ENCODE data around the gene IDUA. TPM values are rescaled to one million over a fixed set of nuclear protein-coding genes. Genes with fewer than 3 reads are reported as not detected.
"Not testable (repeated sequence)": the region's sequence is repeated elsewhere in the genome, so short reads cannot be mapped to it uniquely, and the experiment has no call there.

Gene IDUA
- total RNA-seq, 2 donors from 2014 or later = 11.8 to 13.9 TPM

- no peak for ATAC-seq (replicated peaks in 1 of 2)
- Mint-ChIP-seq H3K9me3 (no peaks in the 10 kb centered on the region), H3K4me1 (ENCODE audit: low read depth) (peaks cover 5% of the 10 kb centered on the region), H3K27me3 (ENCODE audit: low read depth) (peaks cover under 1% of the 10 kb centered on the region), H3K4me3 (no peak overlapping the region), H3K27ac (no peak overlapping the region), H3K36me3 (ENCODE audit: insufficient read depth in 2 of 2) (no peaks in the 10 kb centered on the region)
- no peak for DNase-seq
These were observed 4.8 kb downstream of the IDUA start for GRCh38 chr4:991451-992296.

- Mint-ChIP-seq H3K4me1 (ENCODE audit: low read depth) (peaks cover 2% of the 10 kb centered on the region), H3K4me3 (no peak overlapping the region), H3K36me3 (ENCODE audit: insufficient read depth in 2 of 2) (no peaks in the 10 kb centered on the region), H3K9me3 (no peaks in the 10 kb centered on the region), H3K27me3 (ENCODE audit: low read depth) (peaks cover 5% of the 10 kb centered on the region), H3K27ac (no peak overlapping the region)
- ATAC-seq (replicated peaks in 1 of 2) (no peak), DNase-seq (no peak)
These were observed 5.7 kb downstream of the IDUA start for GRCh38 chr4:992297-993110.

- ATAC-seq (replicated peaks in 1 of 2) (no peak), DNase-seq (no peak)
- H3K27me3 Mint-ChIP-seq (ENCODE audit: low read depth) = peaks cover 12% of the 10 kb centered on the region
- no peak within 1 kb of the TSS for H3K4me3 Mint-ChIP-seq
- H3K4me1 Mint-ChIP-seq (ENCODE audit: low read depth) = no peaks in the 10 kb centered on the region
- H3K27ac Mint-ChIP-seq = no peak within 1 kb of the TSS
- H3K36me3 Mint-ChIP-seq (ENCODE audit: insufficient read depth in 2 of 2) = no peaks in the 10 kb centered on the region
- no peaks in the 10 kb centered on the region for H3K9me3 Mint-ChIP-seq
These were observed 6.5 kb downstream of the IDUA start, which contains the start of gene SLC26A1 for GRCh38 chr4:993111-994029. SLC26A1 (minus strand) TSS chr4:993404; CDS start chr4:991703, 1,701 bp downstream.

- Mint-ChIP-seq H3K27ac (no peak overlapping the region), H3K36me3 (ENCODE audit: insufficient read depth in 2 of 2) (no peaks in the 10 kb centered on the region), H3K4me3 (no peak overlapping the region), H3K9me3 (no peaks in the 10 kb centered on the region), H3K4me1 (ENCODE audit: low read depth) (no peaks in the 10 kb centered on the region), H3K27me3 (ENCODE audit: low read depth) (peaks cover 24% of the 10 kb centered on the region)
- ATAC-seq (replicated peaks in 1 of 2) (no peak), DNase-seq (no peak)
These were observed 8.6 kb downstream of the IDUA start for GRCh38 chr4:995311-996026.

- H3K9me3 Mint-ChIP-seq = no peaks in the 10 kb centered on the region
- no peaks in the 10 kb centered on the region for H3K4me1 Mint-ChIP-seq (ENCODE audit: low read depth)
- no peaks in the 10 kb centered on the region for H3K36me3 Mint-ChIP-seq (ENCODE audit: insufficient read depth in 2 of 2)
- no peak overlapping the region for H3K4me3 Mint-ChIP-seq
- H3K27me3 Mint-ChIP-seq (ENCODE audit: low read depth) = peaks cover 24% of the 10 kb centered on the region
- ATAC-seq (replicated peaks in 1 of 2) = no peak
- H3K27ac Mint-ChIP-seq = no peak overlapping the region
- no peak for DNase-seq
These were observed 9.5 kb downstream of the IDUA start for GRCh38 chr4:996030-996996.

- Mint-ChIP-seq H3K4me3 (no peak overlapping the region), H3K9me3 (no peaks in the 10 kb centered on the region), H3K27me3 (ENCODE audit: low read depth) (peaks cover 24% of the 10 kb centered on the region), H3K4me1 (ENCODE audit: low read depth) (no peaks in the 10 kb centered on the region), H3K27ac (no peak overlapping the region), H3K36me3 (ENCODE audit: insufficient read depth in 2 of 2) (no peaks in the 10 kb centered on the region)
- DNase-seq (no peak), ATAC-seq (replicated peaks in 1 of 2) (no peak)
These were observed 10.1 kb downstream of the IDUA start for GRCh38 chr4:996997-997374.

- Mint-ChIP-seq H3K9me3 (no peaks in the 10 kb centered on the region), H3K4me1 (ENCODE audit: low read depth) (no peaks in the 10 kb centered on the region), H3K27me3 (ENCODE audit: low read depth) (peaks cover 24% of the 10 kb centered on the region), H3K36me3 (ENCODE audit: insufficient read depth in 2 of 2) (no peaks in the 10 kb centered on the region), H3K27ac (no peak overlapping the region), H3K4me3 (peak overlapping the region in 1 of 2 donors; percentile 12)
- DNase-seq (no peak), ATAC-seq (replicated peaks in 1 of 2) (peak; percentile 34 to 43)
These were observed 10.7 kb downstream of the IDUA start for GRCh38 chr4:997375-998071.

- Mint-ChIP-seq H3K27ac (no peak overlapping the region), H3K9me3 (no peaks in the 10 kb centered on the region), H3K4me1 (ENCODE audit: low read depth) (no peaks in the 10 kb centered on the region), H3K4me3 (peak overlapping the region in 1 of 2 donors; percentile 12), H3K36me3 (ENCODE audit: insufficient read depth in 2 of 2) (no peaks in the 10 kb centered on the region), H3K27me3 (ENCODE audit: low read depth) (peaks cover 24% of the 10 kb centered on the region)
- no peak for ATAC-seq (replicated peaks in 1 of 2)
- no peak for DNase-seq
These were observed 11.3 kb downstream of the IDUA start for GRCh38 chr4:998096-998691.

GRCh38 chr4:999240-999863 is 12.5 kb downstream of the IDUA start:
- H3K27me3 Mint-ChIP-seq (ENCODE audit: low read depth) = peaks cover 24% of the 10 kb centered on the region
- H3K27ac Mint-ChIP-seq; H3K36me3 Mint-ChIP-seq (ENCODE audit: insufficient read depth in 2 of 2); H3K9me3 Mint-ChIP-seq; H3K4me1 Mint-ChIP-seq (ENCODE audit: low read depth); DNase-seq; H3K4me3 Mint-ChIP-seq; ATAC-seq (replicated peaks in 1 of 2): not testable (repeated sequence)

GRCh38 chr4:999882-1000425 is 13.1 kb downstream of the IDUA start:
- Mint-ChIP-seq H3K4me1 (ENCODE audit: low read depth) (no peaks in the 10 kb centered on the region), H3K36me3 (ENCODE audit: insufficient read depth in 2 of 2) (no peaks in the 10 kb centered on the region), H3K9me3 (no peaks in the 10 kb centered on the region), H3K4me3 (no peak overlapping the region), H3K27me3 (ENCODE audit: low read depth) (peaks cover 24% of the 10 kb centered on the region), H3K27ac (no peak overlapping the region)
- DNase-seq = no peak
- no peak for ATAC-seq (replicated peaks in 1 of 2)

All from activated T-cell treated with anti-CD3 and anti-CD28 coated beads, Interleukin-2, amount 50 U/mL, for 72 hours (primary cell).